Liver (tissue), 9 donors: ENCODE data around the gene GLIPR2. TPM values are rescaled to one million over a fixed set of nuclear protein-coding genes. Genes with fewer than 3 reads are reported as not detected.

ENCODE experiments used
- DNase-seq: peaks from one replicate; pipeline ENCODE4 v3.0.0-alpha.2; 2017; ENCODE audit warnings: low spot score
- H3K27ac ChIP-seq, 2 donors: one replicate each; pipeline ENCODE4 v1.7.0; 2013; ENCODE audit warnings: inconsistent platforms in 2 of 2, low read length in 2 of 2, control low read depth in 1 of 2, low read depth in 1 of 2, mild to moderate bottlenecking in 1 of 2
- H3K27me3 ChIP-seq, 4 donors: one replicate each; pipeline versions ENCODE4 v1.6.1 to v1.7.0; 2013; ENCODE audit warnings: low read length in 3 of 4, inconsistent platforms in 1 of 4, mild to moderate bottlenecking in 1 of 4, moderate library complexity in 1 of 4; ENCODE audit not compliant: control insufficient read depth in 4 of 4, insufficient read depth in 4 of 4
- H3K36me3 ChIP-seq, 4 donors: one replicate each; pipeline versions ENCODE4 v1.6.1 to v1.7.0; 2013; ENCODE audit warnings: low read length in 3 of 4, mild to moderate bottlenecking in 3 of 4, low read depth in 1 of 4, moderate library complexity in 1 of 4; ENCODE audit not compliant: control insufficient read depth in 4 of 4, insufficient read depth in 3 of 4
- H3K4me1 ChIP-seq, 4 donors: one replicate each; pipeline versions ENCODE4 v1.6.1 to v1.7.0; 2013; ENCODE audit warnings: low read length in 3 of 4, mild to moderate bottlenecking in 3 of 4, moderate library complexity in 1 of 4; ENCODE audit not compliant: control insufficient read depth in 4 of 4, insufficient read depth in 4 of 4
- H3K4me3 ChIP-seq, 3 donors: one replicate each; pipeline versions ENCODE4 v1.6.1 to v1.7.0; 2013; ENCODE audit warnings: low read length in 3 of 3, control low read depth in 1 of 3, low read depth in 1 of 3, mild to moderate bottlenecking in 1 of 3
- H3K9ac ChIP-seq, 2 donors: one replicate each; pipeline ENCODE4 v1.7.0; 2013; ENCODE audit warnings: low read length in 2 of 2, mild to moderate bottlenecking in 2 of 2, moderate library complexity in 2 of 2, control low read depth in 1 of 2, low read depth in 1 of 2
- H3K9me3 ChIP-seq, 4 donors: one replicate each; pipeline versions ENCODE4 v1.6.1 to v1.7.0; 2013; ENCODE audit warnings: low read length in 3 of 4; ENCODE audit not compliant: control insufficient read depth in 4 of 4
- ATF3 ChIP-seq: IDR thresholded peaks from 2 replicates; pipeline ENCODE4 v1.6.1; 2016; ENCODE audit warnings: antibody characterized with exemption
- CTCF ChIP-seq: fragments of 150-350 bp; IDR thresholded peaks from 2 replicates; pipeline ENCODE4 v1.5.1; 2017; ENCODE audit warnings: improper control_type of control experiment, low read depth, low read length; ENCODE audit not compliant: missing input control
- EGR1 ChIP-seq, 2 donors: IDR thresholded peaks; 2 replicates each; pipeline ENCODE4 v1.6.1; 2016 to 2018; ENCODE audit warnings: antibody characterized with exemption in 2 of 2, low read depth in 2 of 2
- FOXA1 ChIP-seq: IDR thresholded peaks from 2 replicates; pipeline ENCODE4 v1.6.1; 2016; ENCODE audit warnings: antibody characterized with exemption
- FOXA2 ChIP-seq: IDR thresholded peaks from 2 replicates; pipeline ENCODE4 v1.6.1; 2016; ENCODE audit warnings: antibody characterized with exemption
- GABPA ChIP-seq, 2 donors: IDR thresholded peaks in 1 of 2; conservative IDR thresholded peaks in 1 of 2; 2 replicates each; pipeline ENCODE4 v1.6.1; 2016; ENCODE audit warnings: antibody characterized with exemption in 2 of 2, mild to moderate bottlenecking in 1 of 2, moderate library complexity in 1 of 2
- HNF4A ChIP-seq, 2 donors: conservative IDR thresholded peaks; 2 replicates each; pipeline ENCODE4 v1.6.1; 2016; ENCODE audit warnings: antibody characterized with exemption in 2 of 2, mild to moderate bottlenecking in 2 of 2
- HNF4G ChIP-seq: IDR thresholded peaks from 2 replicates; pipeline ENCODE4 v1.6.1; 2016; ENCODE audit warnings: antibody characterized with exemption
- JUND ChIP-seq, 2 donors: IDR thresholded peaks; 2 replicates each; pipeline ENCODE4 v1.6.1; 2016; ENCODE audit warnings: antibody characterized with exemption in 2 of 2
- MAX ChIP-seq: IDR thresholded peaks from 2 replicates; pipeline ENCODE4 v1.6.1; 2016; ENCODE audit warnings: antibody characterized with exemption
- NR2F2 ChIP-seq: IDR thresholded peaks from 2 replicates; pipeline ENCODE4 v1.6.1; 2016; ENCODE audit warnings: antibody characterized with exemption
- RAD21 ChIP-seq, 2 donors: IDR thresholded peaks; 2 replicates each; pipeline ENCODE4 v1.6.1; 2016; ENCODE audit warnings: antibody characterized with exemption in 2 of 2, mild to moderate bottlenecking in 2 of 2
- REST ChIP-seq: IDR thresholded peaks from 2 replicates; pipeline ENCODE4 v1.6.1; 2016; ENCODE audit warnings: antibody characterized with exemption, mild to moderate bottlenecking
- RXRA ChIP-seq, 2 donors: IDR thresholded peaks; 2 replicates each; pipeline ENCODE4 v1.6.1; 2017 to 2018; ENCODE audit warnings: antibody characterized with exemption in 2 of 2, mild to moderate bottlenecking in 1 of 2
- SP1 ChIP-seq: IDR thresholded peaks from 2 replicates; pipeline ENCODE4 v1.6.1; 2018; ENCODE audit warnings: antibody characterized with exemption, mild to moderate bottlenecking
- TAF1 ChIP-seq: conservative IDR thresholded peaks from 2 replicates; pipeline ENCODE4 v1.6.1; 2016; ENCODE audit warnings: antibody characterized with exemption, mild to moderate bottlenecking
- YY1 ChIP-seq: IDR thresholded peaks from 2 replicates; pipeline ENCODE4 v1.6.1; 2016; ENCODE audit warnings: antibody characterized with exemption, mild to moderate bottlenecking
- ZBTB33 ChIP-seq: IDR thresholded peaks from 2 replicates; pipeline ENCODE4 v1.6.1; 2016; ENCODE audit warnings: antibody characterized with exemption
- WGBS: extraction: QIAGEN DNeasy Blood & Tissue Kit; methylation state at CpG from one replicate; pipeline ENCODE4 v1.1.7; 2013; 5-methylcytosine and 5-hydroxymethylcytosine counted together
- polyA plus RNA-seq, 2 donors: library from polyadenylated mRNA; stranded (reverse) in 1 of 2; unstranded in 1 of 2; fragments of 200-250 nt in 1 of 2; fragments of >200 nt in 1 of 2; fragmentation: Nextera tagmentation in 1 of 2; extraction: Ambion mirVana in 1 of 2; gene quantifications; one replicate each; pipeline versions ENCODE4 v1.2.1 to v1.2.3, GENCODE V29; 2013 to 2015
- total RNA-seq, 2 donors: library from RNA; depleted of rRNA; stranded (reverse); fragments of >200 nt; gene quantifications; one replicate each; pipeline ENCODE4 v1.2.3, GENCODE V29; 2014
- donor health status: healthy.
- donor health status: healthy.
- donor health status: healthy.
- donor health status: healthy.
- donor health status: healthy.

Gene GLIPR2
- total and polyA plus RNA-seq, 4 donors: 1.7 to 17.6 (median 2.9) TPM

GRCh38 chr9:36210722-36211121 is 74.2 kb downstream of the GLIPR2 start:
- H3K4me1 ChIP-seq: peaks cover 2 to 15% (median 6%) of the 10 kb centered on the region in 4 donors
- no peak for DNase-seq
- no peak for TF ChIP-seq HNF4G
- no peak for TF ChIP-seq RAD21 (IDR thresholded peaks at IDR 0.05)
- no peak for TF ChIP-seq FOXA2
- TF ChIP-seq FOXA1: no peak
- no peak for TF ChIP-seq RXRA (IDR thresholded peaks at IDR 0.05)
- no peak for TF ChIP-seq YY1
- H3K27ac ChIP-seq: no peak overlapping the region
- no peak overlapping the region for H3K9ac ChIP-seq
- peaks cover 8 to 56% (median 44%) of the 10 kb centered on the region in 4 donors for H3K36me3 ChIP-seq
- 84% methylated on average over 8 of the region's 8 CpGs for WGBS
- H3K27me3 ChIP-seq: no peaks in the 10 kb centered on the region
- no peaks in the 10 kb centered on the region for H3K9me3 ChIP-seq
- H3K4me3 ChIP-seq: no peak overlapping the region

GRCh38 chr9:36211510-36211909 is 75.0 kb downstream of the GLIPR2 start:
- no peak for DNase-seq
- Histone ChIP-seq H3K4me1 (peaks cover 2 to 15% (median 6%) of the 10 kb centered on the region in 4 donors), H3K27me3 (no peaks in the 10 kb centered on the region), H3K4me3 (no peak overlapping the region), H3K9me3 (no peaks in the 10 kb centered on the region), H3K27ac (no peak overlapping the region), H3K36me3 (peaks cover 5 to 54% (median 42%) of the 10 kb centered on the region in 4 donors), H3K9ac (no peak overlapping the region)
- WGBS: 78% methylated on average over 7 of the region's 7 CpGs
- TF ChIP-seq ATF3: no peak
- no peak for TF ChIP-seq RXRA (IDR thresholded peaks at IDR 0.05)
- no peak for TF ChIP-seq HNF4G
- no peak for TF ChIP-seq FOXA2
- no peak for TF ChIP-seq TAF1
- no peak for TF ChIP-seq MAX
- no peak for TF ChIP-seq GABPA (IDR thresholded peaks at IDR 0.05 in 1 of 2, conservative IDR thresholded peaks at IDR 0.05 in 1 of 2)
- TF ChIP-seq JUND (IDR thresholded peaks at IDR 0.05): no peak
- no peak for TF ChIP-seq FOXA1
- no peak for TF ChIP-seq NR2F2
- TF ChIP-seq SP1: no peak
- TF ChIP-seq HNF4A (conservative IDR thresholded peaks at IDR 0.05): no peak
- no peak for TF ChIP-seq EGR1 (IDR thresholded peaks at IDR 0.05; ENCODE audit: low read depth in 2 of 2)
- no peak for TF ChIP-seq ZBTB33
- no peak for TF ChIP-seq YY1
- TF ChIP-seq RAD21 (IDR thresholded peaks at IDR 0.05): no peak
- no peak for TF ChIP-seq REST
- TF ChIP-seq CTCF: no peak
